Measurements from ENCODE around the gene MYO1A.

- no peak for TF ChIP-seq CTCF (IDR thresholded peaks at IDR 0.05)
- TF ChIP-seq POLR2A (IDR thresholded peaks at IDR 0.05): no peak
- no peak for TF ChIP-seq POLR2AphosphoS5 (IDR thresholded peaks at IDR 0.05)
Measured at GRCh38 chr12:57031789-57032188, 18.1 kb downstream of the MYO1A start.

All from stomach (tissue), 4 donors.